ENCODE results near the gene SAP30BP. TPM values are rescaled to one million over a fixed set of nuclear protein-coding genes. Genes with fewer than 3 reads are reported as not detected.

SAP30BP gene
- total and polyA plus RNA-seq, 10 of the 15 experiments (the other 5 are each of a cell fraction or from before 2014, with no cell fraction given), result 57.9 to 166 (median 94.5) TPM

- no TSS peak for BruUV-seq (replicated peaks)
- Histone ChIP-seq H2AFZ (ENCODE audit: control insufficient read depth, low read depth, low read length) (no peak overlapping the region), H3K27me3 (replicated peaks in 1 of 2; ENCODE audit: control insufficient read depth in 2 of 2, insufficient read depth in 2 of 2, low read length in 1 of 2) (no peaks in the 10 kb centered on the region), H3K9me3 (replicated peaks; ENCODE audit: control insufficient read depth, insufficient read depth, low read length) (no peaks in the 10 kb centered on the region; the same call in 2 of the 3 replicates), H3K79me2 (ENCODE audit: control insufficient read depth, insufficient read depth, low read length) (no peaks in the 10 kb centered on the region), H3K4me2 (ENCODE audit: control insufficient read depth, insufficient read depth) (no peak overlapping the region), H3K4me1 (ENCODE audit: control insufficient read depth, insufficient read depth, low read length) (no peaks in the 10 kb centered on the region), H3K36me3 (ENCODE audit: control insufficient read depth in 2 of 2, insufficient read depth in 2 of 2, low read length in 1 of 2) (no peaks in the 10 kb centered on the region), H4K20me1 (ENCODE audit: control insufficient read depth, insufficient read depth) (no peaks in the 10 kb centered on the region), H3K9ac (ENCODE audit: control insufficient read depth, insufficient read depth, low read length) (no peak overlapping the region), H3K27ac (ENCODE audit: control insufficient read depth, insufficient read depth) (no peak overlapping the region), H3K4me3 (no peak overlapping the region)
- CTCF ChIA-PET, result interaction anchor here (0.9 to 4.3 kb wide), 4 partner anchors 8 to 55 kb away, joined by 3 to 17 read pairs (median 3); no protein-coding TSS in a partner anchor
- ATAC-seq, result no peak
- 68% methylated on average over 7 of the region's 7 CpGs for WGBS (ENCODE audit: insufficient coverage, insufficient replicate concordance, low lambda C conversion rate, missing lambda C conversion rate)
- no peak for DNase-seq (ENCODE audit: low read depth, low spot score)
- intact Hi-C loops (cut with micrococcal nuclease; ENCODE audit: unreplicated experiment) (no loop called here), in situ Hi-C loops (cut with MboI) (no loop called here)
- no peak for TF ChIP-seq ASH2L (IDR thresholded peaks at IDR 0.05; ENCODE audit: borderline replicate concordance, low read depth)
- TF ChIP-seq CREB1 (IDR thresholded peaks at IDR 0.05; ENCODE audit: low read depth), result no peak
- no peak for TF ChIP-seq IKZF2 (IDR thresholded peaks at IDR 0.05)
- no peak for TF ChIP-seq ZBED1 (IDR thresholded peaks at IDR 0.05; ENCODE audit: borderline replicate concordance)
- TF ChIP-seq RUNX3 (IDR thresholded peaks at IDR 0.05; ENCODE audit: low read length), result no peak
- no peak for TF ChIP-seq EED (IDR thresholded peaks at IDR 0.05; ENCODE audit: low read depth)
- TF ChIP-seq FOXM1 (IDR thresholded peaks at IDR 0.05; ENCODE audit: low read depth, low read length), result no peak
- TF ChIP-seq RAD51 (IDR thresholded peaks at IDR 0.05), result no peak
- TF ChIP-seq BCL11A (IDR thresholded peaks at IDR 0.05; ENCODE audit: low read depth, low read length), result no peak
- FAIRE-seq, result no peak
- SMC1A ChIA-PET (ENCODE audit: uncharacterized antibody, unreplicated experiment), result interaction anchor here (0.6 to 0.9 kb wide), 3 partner anchors 24 to 850 kb away, joined by 3 read pairs; no protein-coding TSS in a partner anchor
- RAD21 ChIA-PET (ENCODE audit: unreplicated experiment), result no interaction called here
- POLR2A ChIA-PET, result interaction anchor here (0.6 kb wide), 2 partner anchors 92 to 647 kb away, joined by 3 read pairs; no protein-coding TSS in a partner anchor
Observed at GRCh38 chr17:75729351-75729750, 62.2 kb downstream of the SAP30BP start.

- RAD21 ChIA-PET (ENCODE audit: unreplicated experiment), result no interaction called here
- Histone ChIP-seq H3K27ac (ENCODE audit: control insufficient read depth, insufficient read depth) (no peak overlapping the region), H3K27me3 (replicated peaks in 1 of 2; ENCODE audit: control insufficient read depth in 2 of 2, insufficient read depth in 2 of 2, low read length in 1 of 2) (no peaks in the 10 kb centered on the region), H3K9ac (ENCODE audit: control insufficient read depth, insufficient read depth, low read length) (no peak overlapping the region), H2AFZ (ENCODE audit: control insufficient read depth, low read depth, low read length) (no peak overlapping the region), H3K4me1 (ENCODE audit: control insufficient read depth, insufficient read depth, low read length) (0 out of 2 replicates have a peak, but pooled peaks cover 3% of the 10 kb centered on the region), H3K9me3 (replicated peaks; ENCODE audit: control insufficient read depth, insufficient read depth, low read length) (no peaks in the 10 kb centered on the region; the same call in 2 of the 3 replicates), H3K79me2 (ENCODE audit: control insufficient read depth, insufficient read depth, low read length) (no peaks in the 10 kb centered on the region), H3K36me3 (ENCODE audit: control insufficient read depth in 2 of 2, insufficient read depth in 2 of 2, low read length in 1 of 2) (no peaks in the 10 kb centered on the region), H3K4me3 (no peak overlapping the region), H4K20me1 (ENCODE audit: control insufficient read depth, insufficient read depth) (no peaks in the 10 kb centered on the region), H3K4me2 (ENCODE audit: control insufficient read depth, insufficient read depth) (no peak overlapping the region)
- 65% methylated on average over 22 of the region's 24 CpGs for WGBS (ENCODE audit: insufficient coverage, insufficient replicate concordance, low lambda C conversion rate, missing lambda C conversion rate)
- no peak for DNase-seq (ENCODE audit: low read depth, low spot score)
- no TSS peak for BruUV-seq (replicated peaks)
- no peak for FAIRE-seq
- SMC1A ChIA-PET (ENCODE audit: uncharacterized antibody, unreplicated experiment), result interaction anchor here (0.8 to 0.9 kb wide), 2 partner anchors 23 to 76 kb away, joined by 3 read pairs; no protein-coding TSS in a partner anchor
- ATAC-seq, result no peak
- POLR2A ChIA-PET, result interaction anchor here (0.6 kb wide), 1 partner anchor 646 kb away, joined by 3 read pairs; no protein-coding TSS in a partner anchor
- intact Hi-C loops (cut with micrococcal nuclease; ENCODE audit: unreplicated experiment), result no loop called here
- in situ Hi-C loops (cut with MboI), result no loop called here
- CTCF ChIA-PET, result interaction anchor here (0.8 to 4.3 kb wide), 5 partner anchors 8 to 76 kb away, joined by 3 to 17 read pairs (median 3); no protein-coding TSS in a partner anchor
- TF ChIP-seq NR2C1 (IDR thresholded peaks at IDR 0.05) (no peak), E2F4 (IDR thresholded peaks at IDR 0.05; ENCODE audit: low read depth, low read length) (no peak), TAF1 (IDR thresholded peaks at IDR 0.05; ENCODE audit: borderline replicate concordance, low read depth, low read length) (no peak), STAT1 (conservative IDR thresholded peaks at IDR 0.05) (no peak), CEBPB (IDR thresholded peaks at IDR 0.05; ENCODE audit: borderline replicate concordance in 1 of 2, low read depth in 2 of 2, low read length in 2 of 2) (no peak), IRF4 (IDR thresholded peaks at IDR 0.05; ENCODE audit: low read depth, low read length) (no peak), ZSCAN29 (IDR thresholded peaks at IDR 0.05) (no peak), FOS (IDR thresholded peaks at IDR 0.05; ENCODE audit: borderline replicate concordance, extremely low read depth, insufficient read length) (no peak), MEF2A (IDR thresholded peaks at IDR 0.05; ENCODE audit: insufficient read depth, low read depth, low read length) (no peak), RCOR1 (conservative IDR thresholded peaks at IDR 0.05; ENCODE audit: low read depth, low read length) (no peak)
Observed at GRCh38 chr17:75730065-75730464, 62.9 kb downstream of the SAP30BP start.
